ENCODE measurements around the gene POMC. TPM values are rescaled to one million over a fixed set of nuclear protein-coding genes. Genes with fewer than 3 reads are reported as not detected.

POMC gene
- total RNA-seq, 1 donor from 2014 or later, result not detected

DNA sequence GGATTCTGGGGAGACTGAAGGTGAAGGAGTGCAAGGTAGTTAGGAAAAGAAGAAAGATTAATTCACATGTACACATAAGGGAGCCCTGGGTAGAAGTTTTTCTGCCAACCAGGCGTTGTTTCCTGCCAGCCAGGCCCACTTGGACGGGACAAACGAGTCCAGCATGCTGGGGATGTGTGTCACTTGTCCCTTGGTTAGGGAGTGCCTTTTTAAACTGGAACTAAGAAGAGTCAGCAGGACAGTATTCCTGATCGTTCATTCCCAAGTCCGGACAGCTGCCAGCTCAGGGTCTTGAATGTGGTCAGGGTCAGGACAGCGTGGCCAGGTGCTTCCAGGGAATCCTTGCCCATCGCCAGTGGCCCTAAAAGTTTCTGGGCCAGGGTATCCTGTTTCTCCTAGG is 43.2 kb downstream of the POMC start:
- Mint-ChIP-seq H3K27ac (peak overlapping the region; percentile 81), H3K27me3 (ENCODE audit: insufficient read depth, low read depth) (peaks cover 9% of the 10 kb centered on the region), H3K4me3 (no peak overlapping the region), H3K4me1 (peaks cover 3% of the 10 kb centered on the region), H3K36me3 (peaks cover 16% of the 10 kb centered on the region), H3K9me3 (no peaks in the 10 kb centered on the region)
- Histone ChIP-seq H3K79me2 (ENCODE audit: low read depth) (no peaks in the 10 kb centered on the region), H3K36me3 (no peaks in the 10 kb centered on the region), H3F3A (ENCODE audit: low read depth) (peaks cover 12% of the 10 kb centered on the region), H3K27me3 (no peaks in the 10 kb centered on the region), H3K4me2 (no peak overlapping the region), H3K9me3 (ENCODE audit: low read depth) (no peaks in the 10 kb centered on the region), H2AFZ (replicated peaks) (no peak overlapping the region), H3K4me3 (no peak overlapping the region), H3K4me1 (peaks cover 3% of the 10 kb centered on the region), H4K20me1 (ENCODE audit: low read depth) (peaks cover 4% of the 10 kb centered on the region), H3K9ac (no peak overlapping the region), H3K27ac (no peak overlapping the region)
- TF ChIP-seq, protein P1, sequence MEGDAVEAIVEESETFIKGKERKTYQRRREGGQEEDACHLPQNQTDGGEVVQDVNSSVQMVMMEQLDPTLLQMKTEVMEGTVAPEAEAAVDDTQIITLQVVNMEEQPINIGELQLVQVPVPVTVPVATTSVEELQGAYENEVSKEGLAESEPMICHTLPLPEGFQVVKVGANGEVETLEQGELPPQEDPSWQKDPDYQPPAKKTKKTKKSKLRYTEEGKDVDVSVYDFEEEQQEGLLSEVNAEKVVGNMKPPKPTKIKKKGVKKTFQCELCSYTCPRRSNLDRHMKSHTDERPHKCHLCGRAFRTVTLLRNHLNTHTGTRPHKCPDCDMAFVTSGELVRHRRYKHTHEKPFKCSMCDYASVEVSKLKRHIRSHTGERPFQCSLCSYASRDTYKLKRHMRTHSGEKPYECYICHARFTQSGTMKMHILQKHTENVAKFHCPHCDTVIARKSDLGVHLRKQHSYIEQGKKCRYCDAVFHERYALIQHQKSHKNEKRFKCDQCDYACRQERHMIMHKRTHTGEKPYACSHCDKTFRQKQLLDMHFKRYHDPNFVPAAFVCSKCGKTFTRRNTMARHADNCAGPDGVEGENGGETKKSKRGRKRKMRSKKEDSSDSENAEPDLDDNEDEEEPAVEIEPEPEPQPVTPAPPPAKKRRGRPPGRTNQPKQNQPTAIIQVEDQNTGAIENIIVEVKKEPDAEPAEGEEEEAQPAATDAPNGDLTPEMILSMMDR (IDR thresholded peaks at IDR 0.05), result no peak
- TF ChIP-seq EZH2phosphoT487 (IDR thresholded peaks at IDR 0.05) (no peak), EZH2 (IDR thresholded peaks at IDR 0.05) (no peak)
- DNase-seq (ENCODE audit: low spot score), result no peak

GRCh38 chr2:25123682-25124081 is 44.7 kb downstream of the POMC start:
- no peak overlapping the region for H2AFZ ChIP-seq (replicated peaks)
- H3K4me3 ChIP-seq, result no peak overlapping the region
- Mint-ChIP-seq H3K27ac (peak overlapping the region; percentile 10), H3K36me3 (peaks cover 14% of the 10 kb centered on the region), H3K27me3 (ENCODE audit: insufficient read depth, low read depth) (peaks cover 7% of the 10 kb centered on the region), H3K9me3 (no peaks in the 10 kb centered on the region), H3K4me3 (no peak overlapping the region), H3K4me1 (no peaks in the 10 kb centered on the region)
- H3F3A ChIP-seq (ENCODE audit: low read depth), result peaks cover 8% of the 10 kb centered on the region
- no peak for DNase-seq (ENCODE audit: low spot score)
- TF ChIP-seq EZH2phosphoT487 (IDR thresholded peaks at IDR 0.05) (no peak), EZH2 (IDR thresholded peaks at IDR 0.05) (no peak)
- TF ChIP-seq, protein P1 (IDR thresholded peaks at IDR 0.05), result no peak
- H3K27me3 ChIP-seq, result no peaks in the 10 kb centered on the region
- no peaks in the 10 kb centered on the region for H3K4me1 ChIP-seq
- no peaks in the 10 kb centered on the region for H4K20me1 ChIP-seq (ENCODE audit: low read depth)
- no peak overlapping the region for H3K27ac ChIP-seq
- no peak overlapping the region for H3K4me2 ChIP-seq
- no peaks in the 10 kb centered on the region for H3K36me3 ChIP-seq
- H3K9me3 ChIP-seq (ENCODE audit: low read depth), result no peaks in the 10 kb centered on the region
- H3K79me2 ChIP-seq (ENCODE audit: low read depth), result no peaks in the 10 kb centered on the region
- no peak overlapping the region for H3K9ac ChIP-seq

GRCh38 chr2:25122367-25122766 is 46.0 kb downstream of the POMC start:
- TF ChIP-seq EZH2phosphoT487 (IDR thresholded peaks at IDR 0.05), result no peak
- TF ChIP-seq, protein P1 (IDR thresholded peaks at IDR 0.05), result no peak
- no peak for TF ChIP-seq EZH2 (IDR thresholded peaks at IDR 0.05)
- Histone ChIP-seq H3K4me1 (no peaks in the 10 kb centered on the region), H3K4me2 (no peak overlapping the region), H4K20me1 (ENCODE audit: low read depth) (no peaks in the 10 kb centered on the region), H3K27me3 (no peaks in the 10 kb centered on the region), H3K9me3 (ENCODE audit: low read depth) (no peaks in the 10 kb centered on the region), H3K27ac (no peak overlapping the region), H3K79me2 (ENCODE audit: low read depth) (no peaks in the 10 kb centered on the region), H3K4me3 (no peak overlapping the region), H3F3A (ENCODE audit: low read depth) (no peaks in the 10 kb centered on the region), H2AFZ (replicated peaks) (no peak overlapping the region), H3K36me3 (no peaks in the 10 kb centered on the region), H3K9ac (no peak overlapping the region)
- Mint-ChIP-seq H3K9me3 (no peaks in the 10 kb centered on the region), H3K4me1 (no peaks in the 10 kb centered on the region), H3K4me3 (no peak overlapping the region), H3K27me3 (ENCODE audit: insufficient read depth, low read depth) (peaks cover 6% of the 10 kb centered on the region), H3K27ac (peak overlapping the region; percentile 31), H3K36me3 (peaks cover 13% of the 10 kb centered on the region)
- no peak for DNase-seq (ENCODE audit: low spot score)

Measured in neural progenitor cell (in vitro differentiated cells).